Neural crest cell (in vitro differentiated cells): ENCODE data around the gene DDX31. TPM values are rescaled to one million over a fixed set of nuclear protein-coding genes. Genes with fewer than 3 reads are reported as not detected.

Experiments
- DNase-seq: peaks from one replicate; pipeline ENCODE4 v3.0.0; 2021; ENCODE audit warnings: low read depth, mixed read lengths, low spot score
- H3K27ac Mint-ChIP-seq: one replicate; pipeline ENCODE4 v1.8.0; 2021; ENCODE audit warnings: mild to moderate bottlenecking, mixed read lengths; ENCODE audit not compliant: unreplicated experiment
- H3K27me3 Mint-ChIP-seq: 2 replicates; pipeline ENCODE4 v1.8.0; 2021; ENCODE audit warnings: low read depth, mild to moderate bottlenecking, mixed read lengths
- H3K36me3 Mint-ChIP-seq: 2 replicates; pipeline ENCODE4 v1.8.0; 2021; ENCODE audit warnings: low read depth, mild to moderate bottlenecking, mixed read lengths
- H3K4me1 Mint-ChIP-seq: 2 replicates; pipeline ENCODE4 v1.8.0; 2021; ENCODE audit warnings: mixed read lengths
- H3K4me3 Mint-ChIP-seq: one replicate; pipeline ENCODE4 v1.8.0; 2021; ENCODE audit warnings: mild to moderate bottlenecking, mixed read lengths
- H3K9me3 Mint-ChIP-seq: 2 replicates; pipeline ENCODE4 v1.8.0; 2021; ENCODE audit warnings: mixed read lengths
- total RNA-seq: library from RNA; stranded (reverse); gene quantifications from 2 replicates; pipeline ENCODE4 v1.2.1, GENCODE V29; 2021
- TF ChIP-seq, protein P1 (sequence below): fragments of 200-600 bp; sonication (generic); conservative IDR thresholded peaks from 2 replicates; pipeline ENCODE4 v1.5.0; 2021; ENCODE audit warnings: antibody characterized with exemption, mild to moderate bottlenecking

The DDX31 gene
- total RNA-seq, 1 donor from 2014 or later = 20.9 TPM

- Mint-ChIP-seq H3K36me3 (peaks cover 28% of the 10 kb centered on the region), H3K27ac (peak overlapping the region; percentile 3), H3K9me3 (no peaks in the 10 kb centered on the region), H3K4me3 (no peak overlapping the region), H3K27me3 (no peaks in the 10 kb centered on the region), H3K4me1 (no peaks in the 10 kb centered on the region)
- TF ChIP-seq, protein P1, sequence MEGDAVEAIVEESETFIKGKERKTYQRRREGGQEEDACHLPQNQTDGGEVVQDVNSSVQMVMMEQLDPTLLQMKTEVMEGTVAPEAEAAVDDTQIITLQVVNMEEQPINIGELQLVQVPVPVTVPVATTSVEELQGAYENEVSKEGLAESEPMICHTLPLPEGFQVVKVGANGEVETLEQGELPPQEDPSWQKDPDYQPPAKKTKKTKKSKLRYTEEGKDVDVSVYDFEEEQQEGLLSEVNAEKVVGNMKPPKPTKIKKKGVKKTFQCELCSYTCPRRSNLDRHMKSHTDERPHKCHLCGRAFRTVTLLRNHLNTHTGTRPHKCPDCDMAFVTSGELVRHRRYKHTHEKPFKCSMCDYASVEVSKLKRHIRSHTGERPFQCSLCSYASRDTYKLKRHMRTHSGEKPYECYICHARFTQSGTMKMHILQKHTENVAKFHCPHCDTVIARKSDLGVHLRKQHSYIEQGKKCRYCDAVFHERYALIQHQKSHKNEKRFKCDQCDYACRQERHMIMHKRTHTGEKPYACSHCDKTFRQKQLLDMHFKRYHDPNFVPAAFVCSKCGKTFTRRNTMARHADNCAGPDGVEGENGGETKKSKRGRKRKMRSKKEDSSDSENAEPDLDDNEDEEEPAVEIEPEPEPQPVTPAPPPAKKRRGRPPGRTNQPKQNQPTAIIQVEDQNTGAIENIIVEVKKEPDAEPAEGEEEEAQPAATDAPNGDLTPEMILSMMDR = no peak
- DNase-seq = no peak
Measured at GRCh38 chr9:132683873-132684272, 14.1 kb upstream of the DDX31 start.

GRCh38 chr9:132681561-132681960 is 11.8 kb upstream of the DDX31 start:
- Mint-ChIP-seq H3K27ac (no peak overlapping the region), H3K27me3 (no peaks in the 10 kb centered on the region), H3K9me3 (no peaks in the 10 kb centered on the region), H3K36me3 (peaks cover 25% of the 10 kb centered on the region), H3K4me3 (no peak overlapping the region), H3K4me1 (peaks cover 4% of the 10 kb centered on the region)
- TF ChIP-seq, protein P1 = no peak
- DNase-seq = no peak

DNA sequence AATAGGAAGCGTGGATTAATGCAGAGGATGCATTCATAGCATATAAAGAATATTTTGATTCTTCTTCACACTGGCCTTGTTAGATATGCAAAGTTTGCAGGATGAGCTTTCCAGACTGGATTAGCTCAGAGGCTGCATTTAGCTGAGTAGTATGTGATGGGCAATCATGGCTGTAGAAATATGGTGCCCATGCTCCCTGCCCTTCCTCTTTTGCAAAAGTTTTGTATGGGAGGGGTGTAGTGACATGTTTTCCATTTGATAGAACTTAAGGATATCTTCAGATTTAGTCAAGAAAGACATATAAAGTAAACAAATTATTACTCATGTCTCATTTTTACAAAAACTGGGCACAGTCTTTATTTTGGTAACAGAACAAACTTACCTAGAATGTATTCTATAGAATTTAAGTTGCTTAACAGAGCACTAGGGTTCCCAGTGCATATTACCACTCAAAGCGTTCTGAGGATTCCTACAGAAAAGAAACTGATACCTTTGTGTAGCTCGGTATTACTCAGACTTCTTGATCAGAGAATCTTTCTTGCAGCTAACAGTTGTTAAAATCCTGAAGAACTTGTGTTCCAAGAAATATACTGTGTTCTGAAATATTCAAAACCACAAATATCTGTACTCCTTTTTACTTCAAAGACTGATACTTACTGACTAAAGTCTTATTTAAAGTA is 10.3 kb upstream of the DDX31 start:
- Mint-ChIP-seq H3K27ac (no peak overlapping the region), H3K9me3 (no peaks in the 10 kb centered on the region), H3K36me3 (peaks cover 21% of the 10 kb centered on the region), H3K4me1 (peaks cover 4% of the 10 kb centered on the region), H3K4me3 (no peak overlapping the region), H3K27me3 (no peaks in the 10 kb centered on the region)
- TF ChIP-seq, protein P1 = no peak
- no peak for DNase-seq

DNA sequence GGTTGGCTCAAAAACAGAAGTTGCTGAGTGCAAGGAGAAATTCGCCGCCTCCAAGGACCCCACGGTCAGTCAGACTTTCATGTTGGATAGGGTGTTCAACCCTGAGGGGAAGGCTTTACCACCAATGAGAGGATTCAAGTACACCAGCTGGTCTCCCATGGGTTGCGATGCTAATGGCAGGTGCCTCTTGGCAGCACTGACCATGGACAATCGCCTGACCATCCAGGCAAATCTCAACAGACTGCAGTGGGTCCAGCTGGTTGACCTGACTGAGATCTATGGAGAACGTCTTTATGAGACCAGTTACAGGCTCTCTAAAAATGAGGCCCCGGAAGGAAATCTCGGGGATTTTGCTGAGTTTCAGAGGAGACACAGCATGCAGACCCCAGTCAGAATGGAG is 8.2 kb upstream of the DDX31 start:
- Mint-ChIP-seq H3K27ac (no peak overlapping the region), H3K36me3 (peaks cover 19% of the 10 kb centered on the region), H3K4me3 (no peak overlapping the region), H3K4me1 (peaks cover 16% of the 10 kb centered on the region), H3K9me3 (no peaks in the 10 kb centered on the region), H3K27me3 (no peaks in the 10 kb centered on the region)
- no peak for DNase-seq
- TF ChIP-seq, protein P1 = no peak

- Mint-ChIP-seq H3K27ac (no peak overlapping the region), H3K4me1 (peaks cover 33% of the 10 kb centered on the region), H3K4me3 (peak overlapping the region; percentile 4), H3K27me3 (no peaks in the 10 kb centered on the region), H3K9me3 (no peaks in the 10 kb centered on the region), H3K36me3 (peaks cover 20% of the 10 kb centered on the region)
- TF ChIP-seq, protein P1 = no peak
- no peak for DNase-seq
Measured at GRCh38 chr9:132674485-132674884, 4.7 kb upstream of the DDX31 start.
